Neural progenitor cell (in vitro differentiated cells): ENCODE data around the gene CCDC124. TPM values are rescaled to one million over a fixed set of nuclear protein-coding genes. Genes with fewer than 3 reads are reported as not detected.

Source experiments
- DNase-seq: peaks from one replicate; pipeline ENCODE4 v3.0.0-alpha.2; 2016; ENCODE audit warnings: low spot score
- H2AFZ ChIP-seq: fragments of 200-600 bp; sonication (generic); replicated peaks from 2 replicates; pipeline ENCODE4 v1.6.1; 2016; ENCODE audit warnings: antibody characterized with exemption
- H3F3A ChIP-seq: fragments of 200-600 bp; sonication (generic); 2 replicates; pipeline ENCODE4 v1.6.1; 2016; ENCODE audit warnings: antibody characterized with exemption, low read depth
- H3K27ac ChIP-seq: fragments of 200-600 bp; sonication (generic); 2 replicates; pipeline ENCODE4 v1.5.1; 2016; ENCODE audit warnings: mild to moderate bottlenecking
- H3K27me3 ChIP-seq: fragments of 200-600 bp; sonication (generic); 2 replicates; pipeline ENCODE4 v1.6.1; 2016; ENCODE audit warnings: mild to moderate bottlenecking, moderate library complexity
- H3K36me3 ChIP-seq: fragments of 200-600 bp; sonication (generic); 2 replicates; pipeline ENCODE4 v1.5.1; 2016
- H3K4me1 ChIP-seq: fragments of 200-600 bp; sonication (generic); 2 replicates; pipeline ENCODE4 v1.6.1; 2016; ENCODE audit warnings: mixed run types
- H3K4me2 ChIP-seq: fragments of 200-600 bp; sonication (generic); 2 replicates; pipeline ENCODE4 v1.6.1; 2016
- H3K4me3 ChIP-seq: fragments of 200-600 bp; sonication (generic); 2 replicates; pipeline ENCODE4 v1.5.1; 2016
- H3K79me2 ChIP-seq: fragments of 200-600 bp; sonication (generic); 2 replicates; pipeline ENCODE4 v1.6.1; 2016; ENCODE audit warnings: low read depth
- H3K9ac ChIP-seq: fragments of 200-600 bp; sonication (generic); 2 replicates; pipeline ENCODE4 v1.6.1; 2016
- H3K9me3 ChIP-seq: fragments of 200-600 bp; sonication (generic); 2 replicates; pipeline ENCODE4 v1.5.1; 2016; ENCODE audit warnings: low read depth
- H4K20me1 ChIP-seq: fragments of 200-600 bp; sonication (generic); 2 replicates; pipeline ENCODE4 v1.6.1; 2016; ENCODE audit warnings: low read depth
- H3K27ac Mint-ChIP-seq: 3 replicates; pipeline ENCODE4 v1.8.0; 2021; ENCODE audit warnings: mixed read lengths
- H3K27me3 Mint-ChIP-seq: 2 replicates; pipeline ENCODE4 v1.8.0; 2022; ENCODE audit warnings: low read depth, mild to moderate bottlenecking, inconsistent platforms, moderate library complexity, mixed read lengths; ENCODE audit not compliant: insufficient read depth
- H3K36me3 Mint-ChIP-seq: 3 replicates; pipeline ENCODE4 v1.8.0; 2021; ENCODE audit warnings: mixed read lengths
- H3K4me1 Mint-ChIP-seq: 3 replicates; pipeline ENCODE4 v1.8.0; 2021; ENCODE audit warnings: mixed read lengths
- H3K4me3 Mint-ChIP-seq: 3 replicates; pipeline ENCODE4 v1.8.0; 2021; ENCODE audit warnings: mild to moderate bottlenecking, moderate library complexity, mixed read lengths
- H3K9me3 Mint-ChIP-seq: 3 replicates; pipeline ENCODE4 v1.8.0; 2020; ENCODE audit warnings: mixed read lengths
- EZH2 ChIP-seq: fragments of 200-600 bp; sonication (generic); IDR thresholded peaks from 2 replicates; pipeline ENCODE4 v1.6.1; 2017; ENCODE audit warnings: antibody characterized with exemption, mild to moderate bottlenecking, moderate library complexity
- EZH2phosphoT487 ChIP-seq: fragments of 200-600 bp; sonication (generic); IDR thresholded peaks from 2 replicates; pipeline ENCODE4 v1.6.1; 2017; ENCODE audit warnings: antibody characterized with exemption
- total RNA-seq: library from RNA; depleted of rRNA; stranded (reverse); fragments of >200 nt; gene quantifications from 2 replicates; pipeline ENCODE4 v1.2.3, GENCODE V29; 2015; ENCODE audit warnings: low replicate concordance
- TF ChIP-seq, protein P1 (sequence below): fragments of 200-600 bp; sonication (generic); IDR thresholded peaks from 2 replicates; pipeline ENCODE4 v1.5.1; 2017; ENCODE audit warnings: antibody characterized with exemption, mild to moderate bottlenecking

Gene CCDC124
- total RNA-seq, 1 donor from 2014 or later = 23.3 TPM

DNA sequence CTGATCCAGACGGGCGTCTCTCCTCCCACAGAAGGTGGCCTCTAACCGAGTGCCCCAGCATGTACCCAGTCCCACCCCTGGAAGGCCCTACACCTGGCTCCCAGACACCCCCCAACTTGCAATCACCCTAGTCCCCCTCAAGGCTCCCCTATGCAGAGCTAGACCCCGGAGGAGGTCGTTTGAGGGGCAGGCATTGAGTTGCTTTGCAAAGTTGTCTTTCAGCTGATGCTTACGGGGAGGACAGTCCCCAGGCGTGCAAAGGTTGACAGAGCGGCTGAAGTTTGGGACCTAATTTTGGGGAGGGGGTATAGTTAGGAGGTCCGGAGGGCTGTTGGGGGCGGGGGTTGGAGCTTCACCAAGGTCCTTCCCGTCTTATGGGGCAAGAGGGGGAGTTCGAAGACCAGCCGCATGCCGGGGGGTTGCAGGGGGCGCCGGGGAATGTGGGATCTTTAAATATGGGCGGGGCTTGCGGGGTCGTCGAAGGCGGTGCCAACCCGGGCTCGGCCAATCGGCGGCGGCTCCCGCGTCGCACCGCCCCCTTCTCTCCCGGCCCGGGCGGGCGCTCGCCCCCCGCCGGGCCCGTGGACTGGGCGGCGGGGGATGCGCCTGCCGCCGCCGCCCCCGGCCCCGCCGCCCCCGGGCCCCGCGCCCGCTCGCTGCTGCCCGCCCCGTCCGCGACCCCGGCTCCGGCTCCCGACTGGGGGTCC, 33.9 kb downstream of the CCDC124 start, which contains the start of gene KCNN1:
Gene KCNN1, plus strand, starts transcription at position 558 of the 707 bp plus-strand sequence. CDS start 6,782 bp downstream, outside the sequence.
- peak; percentile 85 for DNase-seq
- Histone ChIP-seq H3K27ac (no peak within 1 kb of the TSS), H3K79me2 (no peaks in the 10 kb centered on the region), H3K27me3 (peaks cover 34% of the 10 kb centered on the region), H3K9ac (no peak within 1 kb of the TSS), H3K36me3 (no peaks in the 10 kb centered on the region), H3K4me2 (peak within 1 kb of the TSS; percentile 99), H3K4me3 (peak within 1 kb of the TSS; percentile 89), H3K4me1 (peaks cover 5% of the 10 kb centered on the region), H4K20me1 (no peaks in the 10 kb centered on the region), H3K9me3 (no peaks in the 10 kb centered on the region), H3F3A (peaks cover 4% of the 10 kb centered on the region), H2AFZ (peak within 1 kb of the TSS; percentile 92)
- H3K4me3 Mint-ChIP-seq = peak within 1 kb of the TSS; percentile 91
- H3K4me1 Mint-ChIP-seq = peaks cover 9% of the 10 kb centered on the region
- H3K27me3 Mint-ChIP-seq = peaks cover 20% of the 10 kb centered on the region
- H3K9me3 Mint-ChIP-seq = no peaks in the 10 kb centered on the region
- no peak within 1 kb of the TSS for H3K27ac Mint-ChIP-seq
- TF ChIP-seq EZH2phosphoT487 (no peak), EZH2 (no peak)
- TF ChIP-seq, protein P1, sequence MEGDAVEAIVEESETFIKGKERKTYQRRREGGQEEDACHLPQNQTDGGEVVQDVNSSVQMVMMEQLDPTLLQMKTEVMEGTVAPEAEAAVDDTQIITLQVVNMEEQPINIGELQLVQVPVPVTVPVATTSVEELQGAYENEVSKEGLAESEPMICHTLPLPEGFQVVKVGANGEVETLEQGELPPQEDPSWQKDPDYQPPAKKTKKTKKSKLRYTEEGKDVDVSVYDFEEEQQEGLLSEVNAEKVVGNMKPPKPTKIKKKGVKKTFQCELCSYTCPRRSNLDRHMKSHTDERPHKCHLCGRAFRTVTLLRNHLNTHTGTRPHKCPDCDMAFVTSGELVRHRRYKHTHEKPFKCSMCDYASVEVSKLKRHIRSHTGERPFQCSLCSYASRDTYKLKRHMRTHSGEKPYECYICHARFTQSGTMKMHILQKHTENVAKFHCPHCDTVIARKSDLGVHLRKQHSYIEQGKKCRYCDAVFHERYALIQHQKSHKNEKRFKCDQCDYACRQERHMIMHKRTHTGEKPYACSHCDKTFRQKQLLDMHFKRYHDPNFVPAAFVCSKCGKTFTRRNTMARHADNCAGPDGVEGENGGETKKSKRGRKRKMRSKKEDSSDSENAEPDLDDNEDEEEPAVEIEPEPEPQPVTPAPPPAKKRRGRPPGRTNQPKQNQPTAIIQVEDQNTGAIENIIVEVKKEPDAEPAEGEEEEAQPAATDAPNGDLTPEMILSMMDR = no peak
- peaks cover 2% of the 10 kb centered on the region for H3K36me3 Mint-ChIP-seq

DNA sequence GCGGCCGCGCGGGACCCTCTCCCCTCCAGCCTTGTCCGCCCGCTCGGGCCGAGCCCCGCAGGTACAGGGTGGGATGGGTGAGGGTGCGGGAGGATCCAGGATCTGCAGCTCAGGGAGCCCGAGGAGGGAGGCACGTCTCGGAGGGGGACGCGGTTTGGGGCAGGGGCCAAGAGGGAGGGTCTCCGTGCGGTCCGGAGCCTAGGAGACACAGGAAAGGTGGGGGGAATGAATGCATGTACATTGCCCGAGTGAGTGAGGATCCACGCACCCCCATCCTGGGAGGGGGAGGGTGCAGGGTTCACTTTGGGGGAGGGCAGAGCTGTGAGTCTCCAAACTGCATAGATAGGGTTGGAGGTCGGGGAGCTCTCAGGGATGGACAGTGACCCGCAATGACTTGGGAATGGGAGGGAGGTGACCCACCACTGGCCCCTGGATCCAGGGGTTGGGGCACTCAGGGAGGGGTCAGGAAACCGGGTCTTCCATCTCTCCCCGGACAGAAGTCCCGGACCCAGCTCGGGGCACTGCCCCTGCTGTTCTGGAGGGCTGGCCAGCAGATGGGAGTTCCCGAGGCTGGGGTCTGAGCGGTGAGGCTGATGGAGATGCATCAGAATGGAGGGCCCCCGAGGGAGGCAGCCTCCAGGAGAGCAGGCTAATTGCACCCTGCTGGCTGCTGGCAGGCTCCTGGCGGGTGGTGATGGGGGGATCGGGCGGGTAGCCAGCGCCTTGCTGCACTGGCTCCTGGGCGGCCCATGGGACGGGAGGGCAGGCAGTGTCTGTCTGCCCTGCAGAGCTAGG, 34.6 kb downstream of the CCDC124 start:
- Histone ChIP-seq H3K4me1 (peaks cover 5% of the 10 kb centered on the region), H3F3A (peaks cover 4% of the 10 kb centered on the region), H3K4me2 (peak overlapping the region; percentile 99), H3K9ac (no peak overlapping the region), H3K27ac (no peak overlapping the region), H3K36me3 (no peaks in the 10 kb centered on the region), H3K79me2 (no peaks in the 10 kb centered on the region), H2AFZ (peak overlapping the region; percentile 68), H3K4me3 (peak overlapping the region; percentile 89), H3K27me3 (peaks cover 34% of the 10 kb centered on the region), H4K20me1 (no peaks in the 10 kb centered on the region), H3K9me3 (no peaks in the 10 kb centered on the region)
- Mint-ChIP-seq H3K4me3 (peak overlapping the region; percentile 91), H3K9me3 (no peaks in the 10 kb centered on the region), H3K36me3 (peaks cover 2% of the 10 kb centered on the region), H3K27me3 (peaks cover 20% of the 10 kb centered on the region), H3K4me1 (peaks cover 14% of the 10 kb centered on the region), H3K27ac (no peak overlapping the region)
- DNase-seq = peak; percentile 35
- TF ChIP-seq EZH2phosphoT487 (no peak), EZH2 (no peak)
- TF ChIP-seq, protein P1 = no peak

DNA sequence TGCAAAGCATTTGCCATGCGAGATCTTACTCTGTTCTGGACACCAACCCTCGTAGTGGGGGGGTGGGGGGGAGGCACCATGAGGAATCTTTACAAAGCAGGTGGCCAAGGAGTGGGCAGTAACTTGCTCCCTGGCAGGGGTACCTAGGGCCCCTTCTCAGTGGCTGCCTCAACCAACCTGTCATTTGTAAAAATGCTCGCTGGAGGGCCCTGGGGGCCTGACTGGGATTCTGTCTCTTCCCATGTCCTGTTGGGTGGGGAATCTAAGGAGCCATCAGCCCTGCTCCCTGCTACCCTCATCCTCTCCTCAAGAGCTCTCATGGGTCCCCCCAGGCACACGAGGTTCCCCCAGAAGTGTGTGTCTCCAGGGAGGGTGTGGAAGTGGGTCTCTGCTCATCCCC, 35.5 kb downstream of the CCDC124 start:
- Histone ChIP-seq H3F3A (peaks cover 4% of the 10 kb centered on the region), H3K36me3 (no peaks in the 10 kb centered on the region), H4K20me1 (no peaks in the 10 kb centered on the region), H3K4me1 (peaks cover 5% of the 10 kb centered on the region), H3K27ac (no peak overlapping the region), H3K79me2 (no peaks in the 10 kb centered on the region), H3K4me3 (no peak overlapping the region), H2AFZ (no peak overlapping the region), H3K27me3 (peaks cover 34% of the 10 kb centered on the region), H3K9me3 (no peaks in the 10 kb centered on the region), H3K9ac (no peak overlapping the region), H3K4me2 (peak overlapping the region; percentile 99)
- TF ChIP-seq EZH2phosphoT487 (no peak), EZH2 (no peak)
- TF ChIP-seq, protein P1 = no peak
- peaks cover 19% of the 10 kb centered on the region for H3K4me1 Mint-ChIP-seq
- H3K27ac Mint-ChIP-seq = no peak overlapping the region
- H3K27me3 Mint-ChIP-seq = peaks cover 20% of the 10 kb centered on the region
- peak overlapping the region; percentile 63 for H3K4me3 Mint-ChIP-seq
- H3K36me3 Mint-ChIP-seq = peaks cover 4% of the 10 kb centered on the region
- H3K9me3 Mint-ChIP-seq = no peaks in the 10 kb centered on the region
- no peak for DNase-seq
